HepG2 (cell line): Measurements from ENCODE around the gene GTSF1L. TPM values are rescaled to one million over a fixed set of nuclear protein-coding genes. Genes with fewer than 3 reads are reported as not detected.

Experiments used
- ATAC-seq: fragments of 200-7000 bp; cut with Tn5 transposase; 3 replicates; pipeline ENCODE4 v1.9.1; 2020; ENCODE audit warnings: mild to moderate bottlenecking, moderate library complexity
- BruUV-seq: library from RNA; stranded (reverse); fragments of 400-500 nt; replicated peaks from 2 replicates; lab custom pipeline; 2021; lab: Mats Ljungman, UMichigan
- CTCF ChIA-PET: fragments of 300-600 bp; formaldehyde crosslinking; extraction: SDS; loops from one replicate; lab custom pipeline; 2021; ENCODE audit warnings: low total read pairs, inconsistent platforms, low intra/inter-chr PET ratio; lab: Yijun Ruan, JAX
- POLR2A ChIA-PET: fragments of 350-600 bp; sonication (Branson Sonifier 250); formaldehyde crosslinking; loops from one replicate; lab custom pipeline; 2020; ENCODE audit warnings: antibody characterized with exemption, inconsistent platforms; lab: Yijun Ruan, JAX
- DNase-seq: peaks from one replicate; pipeline ENCODE4 v3.0.0-alpha.2; 2015; ENCODE audit warnings: low spot score
- FAIRE-seq: peaks from 3 replicates; lab custom pipeline; 2011; peaks lifted over from hg19 to GRCh38; lab: Jason Lieb, UNC
- H2AFZ ChIP-seq: one replicate; pipeline ENCODE4 v1.6.1; 2011; ENCODE audit warnings: low read length, inconsistent platforms
- H3K27ac ChIP-seq: fragments of 300-600 bp; 3 replicates; pipeline ENCODE4 v1.8.0; 2011; ENCODE audit warnings: mixed run types, mild to moderate bottlenecking, mixed read lengths, low read length, inconsistent platforms; ENCODE audit not compliant: insufficient read depth; ENCODE audit errors: extremely low read length
- H3K27me3 ChIP-seq, 2 experiments: fragments of 200-600 bp in 1 of 2; 2 replicates in 1 of 2; 3 replicates in 1 of 2; pipeline versions ENCODE4 v1.6.0 to v1.8.0; 2011; ENCODE audit warnings: low read length in 2 of 2, mild to moderate bottlenecking in 2 of 2, moderate library complexity in 2 of 2, inconsistent platforms in 1 of 2; ENCODE audit not compliant: insufficient read depth in 2 of 2, control insufficient read depth in 1 of 2
- H3K36me3 ChIP-seq, 2 experiments: fragments of 200-600 bp in 1 of 2; replicated peaks in 1 of 2; 2 replicates in 1 of 2; 3 replicates in 1 of 2; pipeline versions ENCODE4 v1.5.1 to v1.8.0; 2011; ENCODE audit warnings: low read length in 2 of 2, inconsistent platforms in 1 of 2; ENCODE audit not compliant: insufficient read depth in 2 of 2, control insufficient read depth in 1 of 2
- H3K4me1 ChIP-seq: 2 replicates; pipeline ENCODE4 v1.5.1; 2012; ENCODE audit warnings: low read length, inconsistent platforms; ENCODE audit not compliant: insufficient read depth
- H3K4me2 ChIP-seq: 2 replicates; pipeline ENCODE4 v1.6.0; 2011; ENCODE audit warnings: low read depth, low read length, inconsistent platforms
- H3K4me3 ChIP-seq, 3 experiments: fragments of 200-600 bp in 1 of 3; sonication (generic), shearing (Covaris generic) in 1 of 3; replicated peaks in 1 of 3; 2 replicates each; pipeline ENCODE4 v1.5.1; 2011 to 2016; ENCODE audit warnings: low read length in 3 of 3, inconsistent platforms in 2 of 3, low read depth in 2 of 3, mild to moderate bottlenecking in 2 of 3, control low read depth in 1 of 3, mixed read lengths in 1 of 3; ENCODE audit not compliant: insufficient read depth in 1 of 3
- H3K79me2 ChIP-seq: one replicate; pipeline ENCODE4 v1.6.1; 2011; ENCODE audit warnings: low read length, inconsistent platforms; ENCODE audit not compliant: insufficient read depth
- H3K9ac ChIP-seq: 2 replicates; pipeline ENCODE4 v1.6.0; 2011; ENCODE audit warnings: mild to moderate bottlenecking, low read depth, low read length, inconsistent platforms; ENCODE audit not compliant: insufficient read depth
- H3K9me3 ChIP-seq: 2 replicates; pipeline ENCODE4 v1.5.1; 2012; ENCODE audit warnings: mild to moderate bottlenecking, low read length
- H4K20me1 ChIP-seq: 2 replicates; pipeline ENCODE4 v1.6.0; 2011; ENCODE audit warnings: inconsistent platforms, mild to moderate bottlenecking, low read length, moderate library complexity; ENCODE audit not compliant: insufficient read depth
- CEBPB ChIP-seq: IDR thresholded peaks from 2 replicates; pipeline ENCODE4 v1.6.1; 2011; ENCODE audit warnings: low read depth, low read length, improper control_type of control experiment, borderline replicate concordance
- CENPBD1 ChIP-seq: sonication (generic); formaldehyde crosslinking; IDR thresholded peaks from 2 replicates; pipeline ENCODE4 v1.8.0; 2022; ENCODE audit warnings: missing genetic modification reagents, low read depth, mild to moderate bottlenecking, borderline replicate concordance
- IRF2 ChIP-seq: IDR thresholded peaks from 2 replicates; pipeline ENCODE4 v1.6.1; 2018; ENCODE audit warnings: missing genetic modification reagents, missing compliant biosample characterization
- PAXIP1 ChIP-seq: sonication (generic); formaldehyde crosslinking; conservative IDR thresholded peaks from 2 replicates; pipeline ENCODE4 v1.4.0; 2020; ENCODE audit warnings: mild to moderate bottlenecking, missing genetic modification reagents, moderate library complexity
- ZNF274 ChIP-seq: sonication (generic); formaldehyde crosslinking; IDR thresholded peaks from 2 replicates; pipeline ENCODE4 v1.5.1; 2020; ENCODE audit warnings: mild to moderate bottlenecking, missing genetic modification reagents
- WGBS: methylation state at CpG from one replicate; pipeline ENCODE4 v1.1.6; 2017; ENCODE audit warnings: low lambda C conversion rate; 5-methylcytosine and 5-hydroxymethylcytosine counted together
- in situ Hi-C: cut with HindIII; loops from 2 replicates; pipeline ENCODE4 v1.10.0; 2017; ENCODE audit warnings: low pct_unique_long_range_greater_than_20kb; ENCODE audit not compliant: extremely low pct_ligation_motif_present
- intact Hi-C: fragments of 100-400 bp; cut with micrococcal nuclease; formaldehyde crosslinking; loops from one replicate; pipeline ENCODE4 v1.10.0; 2022; ENCODE audit not compliant: unreplicated experiment
- polyA plus RNA-seq, 8 experiments: library from polyadenylated mRNA; depleted of rRNA in 3 of 8; stranded (reverse) in 7 of 8; unstranded in 1 of 8; fragments of >200 nt; fragmentation: Illumina TruSeq in 4 of 8; extraction: Trizol in 4 of 8; gene quantifications; 2 replicates each; pipeline versions ENCODE4 v1.2.1 to v1.2.3, GENCODE V29; 2011 to 2016; ENCODE audit warnings: low read depth in 4 of 8, missing spikeins in 1 of 8, mixed read lengths in 1 of 8; ENCODE audit not compliant: insufficient read depth in 1 of 8
- total RNA-seq, 5 experiments: library from RNA; depleted of rRNA; stranded (reverse); fragments of >200 nt; fragmentation: Illumina TruSeq; extraction: Trizol; gene quantifications; 2 replicates each; pipeline ENCODE4 v1.2.3, GENCODE V29; 2016; ENCODE audit warnings: low read depth in 1 of 5

GTSF1L gene
- total and polyA plus RNA-seq, 2 of the 13 experiments (the other 11 are each of a cell fraction or from before 2014, with no cell fraction given): not detected

DNA sequence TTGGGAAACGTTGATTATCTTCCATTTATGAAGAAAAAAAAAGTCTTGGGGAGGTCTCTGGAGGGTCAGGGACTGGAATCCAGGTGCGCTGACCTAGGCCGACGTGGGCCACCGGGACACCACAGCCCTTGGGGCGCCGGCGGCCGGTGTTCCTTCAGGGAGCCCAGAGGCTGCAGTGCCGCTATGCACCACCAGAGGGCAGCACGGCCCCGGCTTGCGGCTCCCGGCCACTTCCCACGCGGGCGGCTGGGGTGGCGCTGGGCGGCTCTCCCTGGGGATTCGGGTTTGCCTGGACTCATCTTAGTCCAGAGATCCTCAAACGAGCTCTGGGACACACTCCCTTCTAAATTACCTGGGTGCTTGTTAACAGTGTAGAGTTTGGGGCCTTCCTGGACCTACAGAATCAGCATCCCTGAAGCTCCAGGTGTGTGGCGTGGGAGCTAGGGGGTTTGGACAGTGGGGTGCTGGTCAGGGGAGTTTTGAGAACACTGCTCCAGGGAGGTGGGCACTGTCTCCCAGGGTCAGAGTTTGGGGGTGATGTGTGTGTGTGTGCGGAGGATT lies 23.0 kb upstream of the GTSF1L start (continued):
- TF ChIP-seq PAXIP1: no peak
- TF ChIP-seq IRF2 (CRISPR knock-in tag): no peak
- TF ChIP-seq ZNF274: peak; percentile 74; the same call in 1 of the 2 replicates

- TF ChIP-seq CENPBD1 (no peak), CEBPB (peak; percentile 49; the same call in 1 of the 2 replicates)
- H3K27ac ChIP-seq: no peak overlapping the region
- intact Hi-C loops (loop anchor here (5.0 kb wide), 1 partner anchor 301 kb away; no protein-coding TSS in a partner anchor), in situ Hi-C loops (no loop called here)
- H3K9ac ChIP-seq: no peak overlapping the region
- H3K79me2 ChIP-seq: no peaks in the 10 kb centered on the region
- no peaks in the 10 kb centered on the region for H3K4me1 ChIP-seq
- ATAC-seq: no peak
- H3K9me3 ChIP-seq: no peaks in the 10 kb centered on the region
- H4K20me1 ChIP-seq: no peaks in the 10 kb centered on the region
- H3K27me3 ChIP-seq: peaks cover 6 to 62% of the 10 kb centered on the region in 2 experiments; a peak in 4 of 5 replicates
- no peaks in the 10 kb centered on the region for H3K36me3 ChIP-seq
- ChIA-PET POLR2A (no interaction called here), CTCF (interaction anchor here (1.1 kb wide), 1 partner anchor 9 kb away, joined by 3 read pairs; no protein-coding TSS in a partner anchor)
- no peak overlapping the region for H2AFZ ChIP-seq
- H3K4me3 ChIP-seq: no peak overlapping the region
- DNase-seq: no peak
- BruUV-seq: no TSS peak
- WGBS: 68% methylated on average over 1 of the region's 1 CpG
- FAIRE-seq: no peak
- no peak overlapping the region for H3K4me2 ChIP-seq
These were observed 21.5 kb upstream of the GTSF1L start for GRCh38 chr20:43748274-43748673.
